ENCODE measurements around the gene TNFSF10.

- no peak for TF ChIP-seq EZH2phosphoT487 (IDR thresholded peaks at IDR 0.05; ENCODE audit: borderline replicate concordance, low read depth, low read length)
- TF ChIP-seq, protein P1, sequence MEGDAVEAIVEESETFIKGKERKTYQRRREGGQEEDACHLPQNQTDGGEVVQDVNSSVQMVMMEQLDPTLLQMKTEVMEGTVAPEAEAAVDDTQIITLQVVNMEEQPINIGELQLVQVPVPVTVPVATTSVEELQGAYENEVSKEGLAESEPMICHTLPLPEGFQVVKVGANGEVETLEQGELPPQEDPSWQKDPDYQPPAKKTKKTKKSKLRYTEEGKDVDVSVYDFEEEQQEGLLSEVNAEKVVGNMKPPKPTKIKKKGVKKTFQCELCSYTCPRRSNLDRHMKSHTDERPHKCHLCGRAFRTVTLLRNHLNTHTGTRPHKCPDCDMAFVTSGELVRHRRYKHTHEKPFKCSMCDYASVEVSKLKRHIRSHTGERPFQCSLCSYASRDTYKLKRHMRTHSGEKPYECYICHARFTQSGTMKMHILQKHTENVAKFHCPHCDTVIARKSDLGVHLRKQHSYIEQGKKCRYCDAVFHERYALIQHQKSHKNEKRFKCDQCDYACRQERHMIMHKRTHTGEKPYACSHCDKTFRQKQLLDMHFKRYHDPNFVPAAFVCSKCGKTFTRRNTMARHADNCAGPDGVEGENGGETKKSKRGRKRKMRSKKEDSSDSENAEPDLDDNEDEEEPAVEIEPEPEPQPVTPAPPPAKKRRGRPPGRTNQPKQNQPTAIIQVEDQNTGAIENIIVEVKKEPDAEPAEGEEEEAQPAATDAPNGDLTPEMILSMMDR (conservative IDR thresholded peaks at IDR 0.05; ENCODE audit: low read length): no peak
These were observed 28.6 kb upstream of the TNFSF10 start for GRCh38 chr3:172551874-172552273.

Data from OCI-LY7 (cell line).